Activated CD4-positive, alpha-beta T cell treated with anti-CD3 and anti-CD28 coated beads, Interleukin-2, amount 10 ng/mL, durations not matched to agents 7 days and 5 days (primary cell): ENCODE data around the gene GPATCH2L. TPM values are rescaled to one million over a fixed set of nuclear protein-coding genes. Genes with fewer than 3 reads are reported as not detected.

Source experiments
- CTCF ChIA-PET: fragments of 350-600 bp; sonication (Branson Sonifier 250); formaldehyde crosslinking; loops from one replicate; lab custom pipeline; 2021; ENCODE audit warnings: antibody characterized with exemption; lab: Charles Lee
- POLR2A ChIA-PET: fragments of 350-600 bp; sonication (Branson Sonifier 250); formaldehyde crosslinking; loops from one replicate; lab custom pipeline; 2021; ENCODE audit warnings: antibody characterized with exemption; lab: Charles Lee
- DNase-seq: peaks from one replicate; pipeline ENCODE4 v3.0.0-alpha.2; 2020
- H3K27ac Mint-ChIP-seq: one replicate; pipeline ENCODE4 v1.8.0; 2021; ENCODE audit warnings: mild to moderate bottlenecking, moderate library complexity, mixed read lengths
- H3K27me3 Mint-ChIP-seq: one replicate; pipeline ENCODE4 v1.8.0; 2021; ENCODE audit warnings: mixed read lengths
- H3K36me3 Mint-ChIP-seq: one replicate; pipeline ENCODE4 v1.8.0; 2021; ENCODE audit warnings: low read depth, mixed read lengths
- H3K4me1 Mint-ChIP-seq: one replicate; pipeline ENCODE4 v1.8.0; 2021; ENCODE audit warnings: mixed read lengths
- H3K4me3 Mint-ChIP-seq: one replicate; pipeline ENCODE4 v1.8.0; 2021; ENCODE audit warnings: mild to moderate bottlenecking, moderate library complexity, mixed read lengths
- H3K9me3 Mint-ChIP-seq: one replicate; pipeline ENCODE4 v1.8.0; 2021; ENCODE audit warnings: mixed read lengths
- total RNA-seq, 2 experiments: library from RNA; stranded (reverse); gene quantifications; one replicate each; pipeline ENCODE4 v1.2.3, GENCODE V29; 2021

Gene GPATCH2L
- total RNA-seq, 2 experiments from 2014 or later = 41.8 to 51.9 TPM

DNA sequence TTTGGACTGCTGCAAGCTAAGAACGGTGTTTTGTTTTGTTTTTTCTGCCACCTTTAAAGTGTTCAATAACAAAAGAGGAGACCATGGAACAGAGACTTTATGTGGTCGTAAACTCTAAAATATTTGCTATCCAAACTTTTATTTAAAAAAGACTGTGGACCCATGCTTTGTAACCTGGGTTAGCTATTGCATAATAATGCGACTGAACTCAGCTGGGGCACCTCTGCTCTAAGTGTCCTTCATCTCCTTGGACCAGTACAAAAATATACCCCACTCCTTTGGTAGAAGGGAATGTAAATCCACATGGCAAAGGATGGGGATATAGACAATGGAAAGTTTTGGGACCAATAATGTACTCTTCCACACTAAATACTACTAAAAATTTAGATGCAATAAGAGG, 65.5 kb downstream of the GPATCH2L start:
- DNase-seq = no peak
- Mint-ChIP-seq H3K36me3 (no peaks in the 10 kb centered on the region), H3K9me3 (no peaks in the 10 kb centered on the region), H3K4me3 (no peak overlapping the region), H3K4me1 (no peaks in the 10 kb centered on the region), H3K27me3 (peaks cover 3% of the 10 kb centered on the region), H3K27ac (no peak overlapping the region)
- ChIA-PET CTCF (no interaction called here), POLR2A (no interaction called here)

GRCh38 chr14:76218662-76219061, 66.9 kb downstream of the GPATCH2L start:
- CTCF ChIA-PET = no interaction called here
- peaks cover 3% of the 10 kb centered on the region for H3K27me3 Mint-ChIP-seq
- H3K4me1 Mint-ChIP-seq = no peaks in the 10 kb centered on the region
- no peaks in the 10 kb centered on the region for H3K36me3 Mint-ChIP-seq
- H3K4me3 Mint-ChIP-seq = no peak overlapping the region
- POLR2A ChIA-PET = no interaction called here
- no peak overlapping the region for H3K27ac Mint-ChIP-seq
- no peaks in the 10 kb centered on the region for H3K9me3 Mint-ChIP-seq
- DNase-seq = no peak

- Mint-ChIP-seq H3K4me3 (no peak overlapping the region), H3K27me3 (peaks cover 3% of the 10 kb centered on the region), H3K4me1 (no peaks in the 10 kb centered on the region), H3K36me3 (no peaks in the 10 kb centered on the region), H3K27ac (no peak overlapping the region), H3K9me3 (no peaks in the 10 kb centered on the region)
- ChIA-PET CTCF (no interaction called here), POLR2A (interaction anchor here (0.7 kb wide), 1 partner anchor 65 kb away, joined by 4 read pairs; no protein-coding TSS in a partner anchor)
- no peak for DNase-seq
Observed at GRCh38 chr14:76219873-76220272, 68.2 kb downstream of the GPATCH2L start.

DNA sequence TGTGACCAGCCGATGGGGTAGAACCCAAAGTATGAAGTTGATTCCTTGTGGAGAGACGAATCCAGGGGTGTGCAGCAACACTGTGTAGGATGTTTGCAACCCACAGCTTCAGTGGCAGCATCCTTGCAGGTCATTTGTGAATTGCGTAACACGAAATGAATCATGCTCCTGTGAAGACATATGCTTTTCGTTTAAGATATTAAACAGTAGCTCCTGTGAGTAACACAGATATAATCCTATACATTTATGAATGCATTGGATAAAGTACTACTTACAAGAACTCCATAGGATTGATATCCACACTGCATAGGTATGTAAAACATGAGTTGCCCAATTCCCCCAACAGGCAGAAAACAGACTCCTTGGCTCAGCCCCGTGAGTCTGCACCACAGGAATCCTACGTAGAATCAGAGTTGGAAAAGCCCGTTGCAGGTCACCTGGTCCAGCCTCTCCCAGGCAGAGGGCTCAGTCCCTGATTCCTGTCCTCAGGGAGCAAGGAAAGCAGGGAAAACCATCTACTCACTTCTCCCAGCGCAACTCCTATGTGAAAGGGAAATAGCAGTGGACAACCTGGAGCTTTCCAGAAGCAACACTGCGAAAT, 75.8 kb downstream of the GPATCH2L start:
- H3K27ac Mint-ChIP-seq = no peak overlapping the region
- no peaks in the 10 kb centered on the region for H3K4me1 Mint-ChIP-seq
- CTCF ChIA-PET = no interaction called here
- no peak overlapping the region for H3K4me3 Mint-ChIP-seq
- DNase-seq = no peak
- POLR2A ChIA-PET = no interaction called here
- H3K27me3 Mint-ChIP-seq = no peaks in the 10 kb centered on the region
- no peaks in the 10 kb centered on the region for H3K9me3 Mint-ChIP-seq
- no peaks in the 10 kb centered on the region for H3K36me3 Mint-ChIP-seq

DNA sequence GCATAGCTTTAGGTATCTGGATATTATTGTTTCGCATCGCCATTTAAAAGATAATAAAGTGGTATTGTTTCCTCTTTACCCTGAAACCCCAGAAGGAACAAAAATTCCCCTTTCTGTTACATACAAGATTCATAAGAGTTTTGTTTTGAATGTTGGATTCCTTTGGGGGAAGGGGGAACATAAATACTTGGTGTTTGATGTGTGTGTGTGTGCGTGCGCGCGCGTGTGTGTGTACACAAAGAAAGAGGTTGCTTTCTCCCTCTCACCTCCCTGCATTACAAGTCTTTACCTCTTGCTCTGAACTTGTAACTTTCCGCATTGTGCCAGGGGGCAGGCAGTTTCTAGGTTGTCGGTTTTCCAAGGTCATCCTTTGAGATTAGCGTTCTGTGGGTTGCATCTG, 76.4 kb downstream of the GPATCH2L start:
- Mint-ChIP-seq H3K27me3 (no peaks in the 10 kb centered on the region), H3K4me1 (no peaks in the 10 kb centered on the region), H3K4me3 (no peak overlapping the region), H3K27ac (no peak overlapping the region), H3K9me3 (no peaks in the 10 kb centered on the region), H3K36me3 (no peaks in the 10 kb centered on the region)
- no peak for DNase-seq
- ChIA-PET CTCF (no interaction called here), POLR2A (no interaction called here)

DNA sequence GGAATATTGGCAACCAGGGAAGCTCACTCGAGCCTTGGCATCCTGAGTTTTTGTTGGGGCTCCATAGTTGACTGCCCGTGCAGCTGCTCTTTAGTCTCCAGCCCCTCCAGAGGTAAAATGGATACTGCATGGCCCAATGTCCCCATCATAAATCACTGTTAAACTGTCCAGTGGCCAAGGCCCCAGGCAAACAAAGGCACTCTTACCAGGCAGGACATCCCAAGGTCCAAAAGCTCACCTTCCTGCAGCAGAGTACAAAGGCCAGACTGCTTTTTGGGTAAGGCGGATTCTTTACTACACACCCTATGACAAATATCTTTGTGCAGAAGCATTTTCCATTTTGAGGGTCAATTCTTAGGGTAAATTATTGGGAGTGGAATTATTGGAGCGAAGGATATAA, 81.1 kb downstream of the GPATCH2L start:
- Mint-ChIP-seq H3K27me3 (no peaks in the 10 kb centered on the region), H3K36me3 (no peaks in the 10 kb centered on the region), H3K4me1 (no peaks in the 10 kb centered on the region), H3K9me3 (no peaks in the 10 kb centered on the region), H3K27ac (no peak overlapping the region), H3K4me3 (no peak overlapping the region)
- DNase-seq = no peak
- ChIA-PET CTCF (no interaction called here), POLR2A (no interaction called here)

DNA sequence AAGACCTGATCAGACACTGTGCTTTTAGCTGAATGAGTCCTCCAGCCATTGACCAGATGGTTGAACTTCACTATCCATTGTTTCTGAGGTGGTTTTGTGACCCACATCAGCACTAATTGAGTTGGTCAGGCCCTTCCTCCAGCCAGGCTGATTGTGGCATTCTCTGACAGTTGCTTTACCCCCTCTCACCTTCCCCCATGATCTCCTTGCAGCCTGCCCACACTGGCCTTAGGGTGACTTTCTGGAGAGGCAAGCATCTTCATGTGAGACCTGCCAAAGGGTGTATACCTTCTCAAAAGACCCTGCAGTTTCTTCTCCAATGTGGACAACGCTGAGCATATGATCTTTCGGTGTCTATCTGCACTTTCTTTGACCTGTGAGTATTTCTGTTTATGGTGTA, 83.9 kb downstream of the GPATCH2L start:
- Mint-ChIP-seq H3K36me3 (peaks cover 4% of the 10 kb centered on the region), H3K27ac (no peak overlapping the region), H3K27me3 (no peaks in the 10 kb centered on the region), H3K4me1 (no peaks in the 10 kb centered on the region), H3K9me3 (peaks cover 5% of the 10 kb centered on the region), H3K4me3 (no peak overlapping the region)
- no peak for DNase-seq
- POLR2A ChIA-PET = no interaction called here
- CTCF ChIA-PET = no interaction called here

GRCh38 chr14:76236172-76237130, 84.7 kb downstream of the GPATCH2L start:
- peaks cover 7% of the 10 kb centered on the region for H3K9me3 Mint-ChIP-seq
- POLR2A ChIA-PET = no interaction called here
- CTCF ChIA-PET = no interaction called here
- H3K4me3 Mint-ChIP-seq = no peak overlapping the region
- H3K36me3 Mint-ChIP-seq = peaks cover 4% of the 10 kb centered on the region
- H3K4me1 Mint-ChIP-seq = no peaks in the 10 kb centered on the region
- H3K27ac Mint-ChIP-seq = no peak overlapping the region
- DNase-seq = no peak
- no peaks in the 10 kb centered on the region for H3K27me3 Mint-ChIP-seq

DNA sequence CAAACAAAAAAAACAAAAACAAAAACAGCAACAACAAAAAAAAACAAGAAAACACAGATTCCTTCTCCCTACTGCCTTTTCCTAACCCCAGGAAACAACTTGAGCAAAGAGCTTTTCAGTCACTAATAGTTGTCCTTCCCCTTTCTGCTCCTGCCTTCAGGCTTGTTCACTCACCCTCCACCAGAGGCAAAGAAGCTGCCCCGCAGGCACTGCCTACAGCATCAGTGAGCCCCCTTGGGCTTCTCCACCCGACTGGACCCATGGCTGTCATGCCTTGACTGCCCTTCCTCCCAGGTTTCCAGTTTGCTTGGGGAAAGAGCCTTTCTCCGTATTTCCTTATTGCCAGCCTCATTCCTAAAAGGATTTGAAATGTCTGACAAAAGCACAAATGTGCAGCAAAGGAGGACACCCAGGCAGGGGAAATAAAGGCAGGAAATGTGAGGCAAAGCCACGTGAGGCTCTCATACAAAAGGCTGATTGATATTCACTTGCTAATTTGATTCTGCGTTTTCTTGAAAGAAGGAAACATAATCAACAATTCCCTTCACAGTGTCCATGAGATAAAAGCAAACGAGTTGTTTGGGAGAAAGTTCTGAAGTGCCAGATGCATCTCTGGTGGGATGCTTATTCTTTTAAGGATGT, 85.7 kb downstream of the GPATCH2L start:
- Mint-ChIP-seq H3K4me1 (no peaks in the 10 kb centered on the region), H3K36me3 (peaks cover 4% of the 10 kb centered on the region), H3K27me3 (no peaks in the 10 kb centered on the region), H3K9me3 (peaks cover 11% of the 10 kb centered on the region), H3K27ac (no peak overlapping the region), H3K4me3 (no peak overlapping the region)
- ChIA-PET POLR2A (no interaction called here), CTCF (interaction anchor here (0.7 kb wide), 1 partner anchor 1679 kb away, joined by 3 read pairs; no protein-coding TSS in a partner anchor)
- DNase-seq = no peak

- H3K27ac Mint-ChIP-seq = no peak overlapping the region
- POLR2A ChIA-PET = no interaction called here
- H3K4me3 Mint-ChIP-seq = no peak overlapping the region
Observed at GRCh38 chr14:76245097-76245496, 93.4 kb downstream of the GPATCH2L start.

DNA sequence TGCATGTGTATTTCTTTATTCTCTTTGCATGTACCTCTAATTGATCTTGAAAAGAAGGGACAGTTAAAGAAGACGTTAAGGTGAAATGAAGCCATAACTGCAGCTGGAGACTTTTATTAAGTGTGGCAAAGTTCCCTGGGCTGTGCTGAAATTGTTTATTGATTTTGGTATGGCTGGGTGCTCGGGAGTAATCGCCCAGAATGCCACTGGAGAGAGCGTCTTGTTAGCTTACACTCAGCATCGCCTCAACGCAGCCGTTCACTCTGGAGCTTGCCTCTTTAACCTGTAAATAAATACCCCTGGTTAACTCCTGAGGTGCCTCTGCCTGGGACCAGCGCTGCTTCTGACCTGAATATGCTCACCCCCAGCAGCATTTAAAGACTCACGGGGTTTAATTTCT, 98.6 kb downstream of the GPATCH2L start:
- no peak overlapping the region for H3K4me3 Mint-ChIP-seq
- no peak overlapping the region for H3K27ac Mint-ChIP-seq
- no peaks in the 10 kb centered on the region for H3K9me3 Mint-ChIP-seq
- ChIA-PET CTCF (no interaction called here), POLR2A (no interaction called here)
- H3K27me3 Mint-ChIP-seq = peaks cover 2% of the 10 kb centered on the region
- DNase-seq = no peak
- H3K4me1 Mint-ChIP-seq = no peaks in the 10 kb centered on the region
- no peaks in the 10 kb centered on the region for H3K36me3 Mint-ChIP-seq

More at GRCh38 chr14:76245097-76245496, 93.4 kb downstream of the GPATCH2L start:
- Mint-ChIP-seq H3K9me3 (peaks cover 20% of the 10 kb centered on the region), H3K27me3 (no peaks in the 10 kb centered on the region), H3K4me1 (no peaks in the 10 kb centered on the region), H3K36me3 (peaks cover 4% of the 10 kb centered on the region)
- no peak for DNase-seq
- CTCF ChIA-PET = interaction anchor here (0.7 kb wide), 2 partner anchors 43 to 93 kb away, joined by 3 to 4 read pairs; no protein-coding TSS in a partner anchor

DNA sequence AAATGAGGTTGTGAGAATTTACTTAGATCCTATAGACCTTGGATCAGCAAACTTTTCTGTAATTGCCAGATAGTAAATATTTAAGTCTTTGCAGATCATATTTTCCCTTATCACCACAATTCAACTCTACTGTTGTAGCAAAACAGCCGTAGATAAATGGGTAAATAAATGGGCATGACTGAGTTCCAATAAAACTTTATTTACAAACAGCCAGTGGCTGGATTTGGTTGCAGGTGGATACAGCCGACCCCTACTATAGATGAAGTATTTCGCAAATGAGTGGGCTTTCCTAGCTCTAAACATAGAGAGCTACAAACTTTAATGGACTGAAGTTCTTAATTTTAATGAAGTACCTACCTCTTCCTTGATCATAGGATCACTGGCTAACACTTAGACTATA, 100.7 kb downstream of the GPATCH2L start:
- no peak for DNase-seq
- POLR2A ChIA-PET = no interaction called here

DNA sequence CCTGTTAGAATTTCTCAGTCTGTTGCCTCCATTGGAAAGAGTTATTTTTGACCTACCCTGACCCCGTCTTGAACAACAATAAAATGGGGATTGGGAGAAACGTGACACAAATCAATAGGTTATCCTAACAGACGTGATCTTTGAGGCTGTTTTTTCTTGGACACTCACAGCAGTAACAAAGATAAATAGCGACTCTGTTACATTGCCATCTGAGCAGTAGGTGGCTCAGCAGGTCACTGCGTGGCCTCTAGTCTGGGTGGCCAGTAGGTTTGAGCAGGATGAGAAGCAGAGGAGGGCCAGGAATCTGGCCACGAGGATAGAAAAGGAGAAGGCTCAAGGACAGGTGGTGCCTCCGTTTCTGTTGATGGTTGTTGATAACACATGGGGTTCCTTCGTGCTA, 101.4 kb downstream of the GPATCH2L start:
- Mint-ChIP-seq H3K27me3 (peaks cover 2% of the 10 kb centered on the region), H3K9me3 (no peaks in the 10 kb centered on the region), H3K4me1 (no peaks in the 10 kb centered on the region), H3K27ac (no peak overlapping the region), H3K36me3 (no peaks in the 10 kb centered on the region), H3K4me3 (no peak overlapping the region)
- CTCF ChIA-PET = interaction anchor here (1.2 kb wide), 1 partner anchor 11 kb away, joined by 5 read pairs; no protein-coding TSS in a partner anchor
- DNase-seq = no peak
- POLR2A ChIA-PET = no interaction called here

More for the DNA sequence above, 100.7 kb downstream of the GPATCH2L start:
- no peaks in the 10 kb centered on the region for H3K4me1 Mint-ChIP-seq
- H3K27ac Mint-ChIP-seq = no peak overlapping the region
- no peaks in the 10 kb centered on the region for H3K36me3 Mint-ChIP-seq
- no peak overlapping the region for H3K4me3 Mint-ChIP-seq
- peaks cover 2% of the 10 kb centered on the region for H3K27me3 Mint-ChIP-seq
- H3K9me3 Mint-ChIP-seq = no peaks in the 10 kb centered on the region
- CTCF ChIA-PET = interaction anchor here (1.2 kb wide), 1 partner anchor 12 kb away, joined by 5 read pairs; no protein-coding TSS in a partner anchor
